Measurements from ENCODE around the gene SPTLC2.

Gene SPTLC2

GRCh38 chr14:77502109-77502782, 114.2 kb downstream of the SPTLC2 start:
- no peak for DNase-seq (ENCODE audit: extremely low read depth, low read depth)
- TF ChIP-seq CTCF (IDR thresholded peaks at IDR 0.05; ENCODE audit: low read depth, low read length): no peak

- TF ChIP-seq CTCF (IDR thresholded peaks at IDR 0.05; ENCODE audit: low read depth, low read length): no peak
- DNase-seq (ENCODE audit: extremely low read depth, low read depth): no peak
Observed at GRCh38 chr14:77498984-77499527, 117.4 kb downstream of the SPTLC2 start.

- no peak for TF ChIP-seq CTCF (IDR thresholded peaks at IDR 0.05; ENCODE audit: low read depth, low read length)
- no peak for DNase-seq (ENCODE audit: extremely low read depth, low read depth)
Observed at GRCh38 chr14:77498120-77498979, 118.1 kb downstream of the SPTLC2 start, which contains the start of gene ISM2. Gene ISM2 (minus strand): TSS chr14:77498816. CDS start chr14:77498793, 23 bp downstream.

- TF ChIP-seq CTCF (IDR thresholded peaks at IDR 0.05; ENCODE audit: low read depth, low read length): no peak
- no peak for DNase-seq (ENCODE audit: extremely low read depth, low read depth)
Observed at GRCh38 chr14:77495334-77495733, 121.1 kb downstream of the SPTLC2 start.

- no peak for DNase-seq (ENCODE audit: extremely low read depth, low read depth)
- TF ChIP-seq CTCF (IDR thresholded peaks at IDR 0.05; ENCODE audit: low read depth, low read length): no peak
Observed at GRCh38 chr14:77491056-77491455, 125.4 kb downstream of the SPTLC2 start.

GRCh38 chr14:77490347-77490986, 126.0 kb downstream of the SPTLC2 start:
- no peak for TF ChIP-seq CTCF (IDR thresholded peaks at IDR 0.05; ENCODE audit: low read depth, low read length)

More at GRCh38 chr14:77490347-77490986, 126.0 kb downstream of the SPTLC2 start:
- DNase-seq (ENCODE audit: extremely low read depth, low read depth): no peak

Measured in AG09319 (cell line).